Karpas-422 (cell line): ENCODE data around the gene SDHC. TPM values are rescaled to one million over a fixed set of nuclear protein-coding genes. Genes with fewer than 3 reads are reported as not detected.

Source experiments
- DNase-seq: peaks from one replicate; pipeline ENCODE4 v3.0.0-alpha.2; 2015
- H2AFZ ChIP-seq: fragments of 200-600 bp; sonication (generic); 2 replicates; pipeline ENCODE4 v1.6.1; 2014; ENCODE audit warnings: antibody characterized with exemption, low read length, mixed read lengths
- H3K27ac ChIP-seq: fragments of 200-600 bp; sonication (generic); 2 replicates; pipeline ENCODE4 v1.5.1; 2014; ENCODE audit warnings: mild to moderate bottlenecking, low read length, moderate library complexity
- H3K27me3 ChIP-seq: fragments of 200-600 bp; sonication (generic); 2 replicates; pipeline ENCODE4 v1.6.1; 2014; ENCODE audit warnings: low read length, mixed read lengths
- H3K36me3 ChIP-seq: fragments of 200-600 bp; sonication (generic); 2 replicates; pipeline ENCODE4 v1.6.1; 2014; ENCODE audit warnings: low read length, mixed read lengths; ENCODE audit not compliant: insufficient read depth
- H3K4me1 ChIP-seq: fragments of 200-600 bp; sonication (generic); 2 replicates; pipeline ENCODE4 v1.6.1; 2014; ENCODE audit warnings: mild to moderate bottlenecking, low read length, mixed read lengths
- H3K4me2 ChIP-seq: fragments of 200-600 bp; sonication (generic); 2 replicates; pipeline ENCODE4 v1.6.1; 2014; ENCODE audit warnings: low read length, low read depth, mild to moderate bottlenecking; ENCODE audit not compliant: poor library complexity, severe bottlenecking
- H3K4me3 ChIP-seq: fragments of 200-600 bp; sonication (generic); 2 replicates; pipeline ENCODE4 v1.5.1; 2014; ENCODE audit warnings: mild to moderate bottlenecking, antibody characterized with exemption, low read length, mixed read lengths
- H3K79me2 ChIP-seq: fragments of 200-600 bp; sonication (generic); 2 replicates; pipeline ENCODE4 v1.6.1; 2014; ENCODE audit warnings: mild to moderate bottlenecking, low read length, mixed read lengths
- H3K9ac ChIP-seq: fragments of 200-600 bp; sonication (generic); 2 replicates; pipeline ENCODE4 v1.6.0; 2014; ENCODE audit warnings: low read length
- H3K9me2 ChIP-seq: fragments of 200-600 bp; sonication (generic), shearing (Covaris generic); replicated peaks from 2 replicates; pipeline ENCODE4 v1.6.0; 2014; ENCODE audit warnings: mild to moderate bottlenecking, low read length, moderate library complexity; ENCODE audit not compliant: insufficient read depth
- H3K9me3 ChIP-seq: fragments of 300-700, 200-600 bp; sonication (generic); 2 replicates; pipeline ENCODE4 v1.6.1; 2014; ENCODE audit warnings: low read length, mixed read lengths
- H4K20me1 ChIP-seq: fragments of 200-600 bp; sonication (generic); 2 replicates; pipeline ENCODE4 v1.6.1; 2014; ENCODE audit warnings: mild to moderate bottlenecking, antibody characterized with exemption, low read length, low read depth; ENCODE audit not compliant: insufficient read depth
- total RNA-seq: library from RNA; depleted of rRNA; stranded (reverse); fragments of >200 nt; shearing (Covaris generic); gene quantifications from 2 replicates; pipeline ENCODE4 v1.2.3, GENCODE V29; 2014; ENCODE audit warnings: low replicate concordance; rRNA removed

The SDHC gene
- 14.2 and 48.8 TPM in 2 replicates for total RNA-seq

GRCh38 chr1:161314201-161314981, at the start of gene SDHC:
Gene SDHC (plus strand): TSS chr1:161314381. CDS start chr1:161314406, 25 bp downstream.
- Histone ChIP-seq H3K27me3 (no peaks in the 10 kb centered on the region), H3K9me2 (no peaks in the 10 kb centered on the region), H3K36me3 (no peaks in the 10 kb centered on the region), H3K4me3 (peak within 1 kb of the TSS; percentile 95), H3K79me2 (peaks cover 27% of the 10 kb centered on the region), H3K9ac (peak within 1 kb of the TSS; percentile 95), H4K20me1 (no peaks in the 10 kb centered on the region), H2AFZ (peak within 1 kb of the TSS; percentile 85), H3K4me2 (peak within 1 kb of the TSS; percentile 100), H3K4me1 (peaks cover 37% of the 10 kb centered on the region), H3K27ac (peak within 1 kb of the TSS; percentile 88), H3K9me3 (no peaks in the 10 kb centered on the region)
- DNase-seq: peak; percentile 97

- Histone ChIP-seq H3K27me3 (no peaks in the 10 kb centered on the region), H3K9ac (no peak overlapping the region), H3K79me2 (no peaks in the 10 kb centered on the region), H3K27ac (no peak overlapping the region), H4K20me1 (no peaks in the 10 kb centered on the region), H2AFZ (no peak overlapping the region), H3K9me2 (no peaks in the 10 kb centered on the region), H3K4me1 (peaks cover 22% of the 10 kb centered on the region), H3K9me3 (no peaks in the 10 kb centered on the region), H3K36me3 (no peaks in the 10 kb centered on the region), H3K4me2 (no peak overlapping the region), H3K4me3 (no peak overlapping the region)
- no peak for DNase-seq
Measured at GRCh38 chr1:161265305-161265704, 48.9 kb upstream of the SDHC start.

- Histone ChIP-seq H3K79me2 (no peaks in the 10 kb centered on the region), H2AFZ (no peak overlapping the region), H3K4me3 (no peak overlapping the region)
Measured at GRCh38 chr1:161266202-161266601, 48.0 kb upstream of the SDHC start.

GRCh38 chr1:161266836-161267235, 47.3 kb upstream of the SDHC start:
- H3K4me2 ChIP-seq: no peak overlapping the region
- no peaks in the 10 kb centered on the region for H4K20me1 ChIP-seq
- no peaks in the 10 kb centered on the region for H3K27me3 ChIP-seq
- no peak overlapping the region for H3K4me3 ChIP-seq
- H3K9me2 ChIP-seq: no peaks in the 10 kb centered on the region
- no peak overlapping the region for H3K27ac ChIP-seq
- no peak overlapping the region for H3K9ac ChIP-seq
- H3K4me1 ChIP-seq: peaks cover 6% of the 10 kb centered on the region
- no peaks in the 10 kb centered on the region for H3K9me3 ChIP-seq
- no peak overlapping the region for H2AFZ ChIP-seq
- DNase-seq: no peak
- no peaks in the 10 kb centered on the region for H3K36me3 ChIP-seq
- no peaks in the 10 kb centered on the region for H3K79me2 ChIP-seq

More at GRCh38 chr1:161266202-161266601, 48.0 kb upstream of the SDHC start:
- no peak overlapping the region for H3K27ac ChIP-seq
- peaks cover 13% of the 10 kb centered on the region for H3K4me1 ChIP-seq
- no peaks in the 10 kb centered on the region for H3K36me3 ChIP-seq
- H3K4me2 ChIP-seq: no peak overlapping the region
- no peaks in the 10 kb centered on the region for H3K9me2 ChIP-seq
- DNase-seq: no peak
- no peaks in the 10 kb centered on the region for H3K9me3 ChIP-seq
- H4K20me1 ChIP-seq: no peaks in the 10 kb centered on the region
- H3K9ac ChIP-seq: no peak overlapping the region
- no peaks in the 10 kb centered on the region for H3K27me3 ChIP-seq

GRCh38 chr1:161267321-161267720, 46.9 kb upstream of the SDHC start:
- H3K9ac ChIP-seq: no peak overlapping the region
- no peaks in the 10 kb centered on the region for H3K9me3 ChIP-seq
- no peak for DNase-seq
- H4K20me1 ChIP-seq: no peaks in the 10 kb centered on the region
- no peaks in the 10 kb centered on the region for H3K36me3 ChIP-seq
- no peak overlapping the region for H3K27ac ChIP-seq
- H3K4me2 ChIP-seq: no peak overlapping the region
- H3K4me3 ChIP-seq: no peak overlapping the region
- H3K27me3 ChIP-seq: no peaks in the 10 kb centered on the region
- peaks cover 5% of the 10 kb centered on the region; the same call in 1 of the 2 replicates for H3K4me1 ChIP-seq
- no peaks in the 10 kb centered on the region for H3K9me2 ChIP-seq
- H3K79me2 ChIP-seq: no peaks in the 10 kb centered on the region
- H2AFZ ChIP-seq: no peak overlapping the region

GRCh38 chr1:161273402-161273801, 40.8 kb upstream of the SDHC start:
- no peaks in the 10 kb centered on the region for H3K9me3 ChIP-seq
- no peak overlapping the region for H3K4me2 ChIP-seq
- H3K79me2 ChIP-seq: no peaks in the 10 kb centered on the region
- H3K27me3 ChIP-seq: no peaks in the 10 kb centered on the region
- no peaks in the 10 kb centered on the region; the same call in 1 of the 2 replicates for H3K4me1 ChIP-seq
- H3K9ac ChIP-seq: no peak overlapping the region
- no peaks in the 10 kb centered on the region for H3K9me2 ChIP-seq
- H2AFZ ChIP-seq: no peak overlapping the region
- no peak overlapping the region for H3K27ac ChIP-seq
- H3K4me3 ChIP-seq: no peak overlapping the region
- H3K36me3 ChIP-seq: no peaks in the 10 kb centered on the region
- no peak for DNase-seq
- no peaks in the 10 kb centered on the region for H4K20me1 ChIP-seq

- no peak overlapping the region for H3K4me3 ChIP-seq
- H4K20me1 ChIP-seq: no peaks in the 10 kb centered on the region
- H3K27me3 ChIP-seq: no peaks in the 10 kb centered on the region
- no peak overlapping the region for H3K9ac ChIP-seq
- no peaks in the 10 kb centered on the region for H3K4me1 ChIP-seq
- H3K79me2 ChIP-seq: no peaks in the 10 kb centered on the region
- no peak overlapping the region for H2AFZ ChIP-seq
- no peaks in the 10 kb centered on the region for H3K9me3 ChIP-seq
- no peak overlapping the region for H3K4me2 ChIP-seq
- H3K9me2 ChIP-seq: no peaks in the 10 kb centered on the region
- H3K36me3 ChIP-seq: no peaks in the 10 kb centered on the region
- DNase-seq: no peak
- no peak overlapping the region for H3K27ac ChIP-seq
Measured at GRCh38 chr1:161274874-161275273, 39.3 kb upstream of the SDHC start.

GRCh38 chr1:161282991-161283390, 31.2 kb upstream of the SDHC start:
- H3K9ac ChIP-seq: no peak overlapping the region
- no peaks in the 10 kb centered on the region for H3K27me3 ChIP-seq
- no peak overlapping the region for H3K4me2 ChIP-seq
- H3K9me3 ChIP-seq: no peaks in the 10 kb centered on the region
- no peak overlapping the region for H2AFZ ChIP-seq
- no peak overlapping the region for H3K27ac ChIP-seq
- DNase-seq: no peak
- H3K79me2 ChIP-seq: no peaks in the 10 kb centered on the region
- no peak overlapping the region for H3K4me3 ChIP-seq
- H3K9me2 ChIP-seq: no peaks in the 10 kb centered on the region
- H3K4me1 ChIP-seq: no peaks in the 10 kb centered on the region
- H4K20me1 ChIP-seq: no peaks in the 10 kb centered on the region
- H3K36me3 ChIP-seq: no peaks in the 10 kb centered on the region
